Motor neuron (in vitro differentiated cells): ENCODE results near the gene PLEKHA6. TPM values are rescaled to one million over a fixed set of nuclear protein-coding genes. Genes with fewer than 3 reads are reported as not detected.
A peak's percentile ranks its signal among the peaks of the same experiment; 100 is the strongest.

ENCODE experiments used
- ATAC-seq, 8 experiments: fragments of 200-7000 bp; cut with Tn5 transposase; replicated peaks in 6 of 8; 2 replicates each; pipeline ENCODE4 v1.8.0; 2021; ENCODE audit warnings: mild to moderate bottlenecking in 8 of 8, moderate library complexity in 8 of 8
- H3K27ac ChIP-seq, 2 donors: fragments of 250-450 bp; sonication (Bioruptor Pico); 2 replicates each; pipeline ENCODE4 v1.9.0; 2021; ENCODE audit warnings: antibody characterized with exemption in 2 of 2, mild to moderate bottlenecking in 2 of 2, moderate library complexity in 1 of 2
- H3K4me1 ChIP-seq, 2 donors: fragments of 250-450 bp; sonication (Bioruptor Pico); replicated peaks in 1 of 2; 2 replicates each; pipeline ENCODE4 v1.6.1; 2021; ENCODE audit warnings: antibody characterized with exemption in 2 of 2, mild to moderate bottlenecking in 2 of 2, moderate library complexity in 1 of 2
- H3K4me3 ChIP-seq, 5 donors: fragments of 250-450 bp; sonication (Bioruptor Pico); 2 replicates each; pipeline ENCODE4 v1.9.0; 2021; ENCODE audit warnings: antibody characterized with exemption in 5 of 5, mild to moderate bottlenecking in 5 of 5, moderate library complexity in 4 of 5
- WGBS, 10 experiments: fragments of 450-650 bp; shearing (Covaris generic); methylation state at CpG; one replicate each; pipeline ENCODE4 v1.0.0; 2022; 5-methylcytosine and 5-hydroxymethylcytosine counted together
- in situ Hi-C, 9 experiments: fragments of 400-800 bp; cut with MboI; loops; one replicate each; pipeline ENCODE4 v1.15.0; 2021; ENCODE audit warnings: low sequenced_read_pairs in 9 of 9, low pct_unique_long_range_greater_than_20kb in 2 of 9; ENCODE audit not compliant: unreplicated experiment in 9 of 9
- total RNA-seq, 8 experiments: library from RNA; unstranded; fragments of 300-600 nt; gene quantifications; 2 replicates each; pipeline versions ENCODE4 v1.2.3 to v1.2.4, GENCODE V29; 2022

Gene PLEKHA6, protein sequence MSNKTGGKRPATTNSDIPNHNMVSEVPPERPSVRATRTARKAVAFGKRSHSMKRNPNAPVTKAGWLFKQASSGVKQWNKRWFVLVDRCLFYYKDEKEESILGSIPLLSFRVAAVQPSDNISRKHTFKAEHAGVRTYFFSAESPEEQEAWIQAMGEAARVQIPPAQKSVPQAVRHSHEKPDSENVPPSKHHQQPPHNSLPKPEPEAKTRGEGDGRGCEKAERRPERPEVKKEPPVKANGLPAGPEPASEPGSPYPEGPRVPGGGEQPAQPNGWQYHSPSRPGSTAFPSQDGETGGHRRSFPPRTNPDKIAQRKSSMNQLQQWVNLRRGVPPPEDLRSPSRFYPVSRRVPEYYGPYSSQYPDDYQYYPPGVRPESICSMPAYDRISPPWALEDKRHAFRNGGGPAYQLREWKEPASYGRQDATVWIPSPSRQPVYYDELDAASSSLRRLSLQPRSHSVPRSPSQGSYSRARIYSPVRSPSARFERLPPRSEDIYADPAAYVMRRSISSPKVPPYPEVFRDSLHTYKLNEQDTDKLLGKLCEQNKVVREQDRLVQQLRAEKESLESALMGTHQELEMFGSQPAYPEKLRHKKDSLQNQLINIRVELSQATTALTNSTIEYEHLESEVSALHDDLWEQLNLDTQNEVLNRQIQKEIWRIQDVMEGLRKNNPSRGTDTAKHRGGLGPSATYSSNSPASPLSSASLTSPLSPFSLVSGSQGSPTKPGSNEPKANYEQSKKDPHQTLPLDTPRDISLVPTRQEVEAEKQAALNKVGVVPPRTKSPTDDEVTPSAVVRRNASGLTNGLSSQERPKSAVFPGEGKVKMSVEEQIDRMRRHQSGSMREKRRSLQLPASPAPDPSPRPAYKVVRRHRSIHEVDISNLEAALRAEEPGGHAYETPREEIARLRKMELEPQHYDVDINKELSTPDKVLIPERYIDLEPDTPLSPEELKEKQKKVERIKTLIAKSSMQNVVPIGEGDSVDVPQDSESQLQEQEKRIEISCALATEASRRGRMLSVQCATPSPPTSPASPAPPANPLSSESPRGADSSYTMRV
- 10 to 100 TPM; 11.7 to 42.0 (median 24.0) TPM for total RNA-seq

DNA sequence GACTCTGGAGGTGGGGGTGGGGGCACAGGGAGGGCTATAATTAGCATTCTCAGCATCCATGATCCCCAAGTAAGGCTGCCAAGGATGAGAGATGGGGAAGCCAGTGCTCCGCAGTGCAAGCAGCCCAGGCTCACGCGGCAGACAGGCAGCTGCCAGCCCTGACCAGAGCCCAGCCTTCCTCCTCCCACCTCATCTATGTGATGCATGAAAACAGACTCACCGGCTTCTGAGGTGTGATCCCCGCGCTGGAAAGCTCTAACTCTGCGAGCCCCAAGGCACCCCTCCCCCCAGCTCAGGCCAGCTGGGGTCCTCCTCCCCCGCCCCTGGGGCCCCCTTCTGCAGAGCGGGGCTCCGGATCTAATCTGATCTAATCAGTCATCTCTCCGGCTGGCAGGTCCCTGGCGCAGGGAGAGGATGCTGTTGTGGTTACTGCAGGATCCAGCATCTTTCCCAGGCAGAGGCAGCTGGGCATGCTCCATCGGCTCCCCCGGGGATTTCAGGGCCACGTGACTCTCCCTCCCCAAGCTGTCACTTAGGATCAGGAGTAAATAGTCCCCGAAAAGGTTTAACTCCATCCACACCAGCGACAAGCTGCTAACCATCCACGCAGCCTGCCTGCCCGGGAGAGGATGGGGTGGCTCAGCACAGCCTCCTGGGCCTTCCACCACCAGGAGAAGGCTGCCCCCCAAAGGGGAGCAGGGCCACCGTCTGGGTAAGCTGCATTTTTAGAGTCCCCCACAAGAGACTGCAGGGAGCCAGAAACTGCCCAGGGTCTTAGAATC, at the start of gene PLEKHA6:
Gene PLEKHA6, minus strand, starts transcription at position 456 of the 782 bp plus-strand sequence. CDS start 86,202 bp downstream, outside the sequence.
- H3K4me1 ChIP-seq, result peaks cover 35 to 38% of the 10 kb centered on the region in 2 donors
- H3K4me3 ChIP-seq, result peak within 1 kb of the TSS; percentile 21 to 39 (median 36)
- 0 to 3% (median 0%) methylated on average over 2 to 5 of the region's 20 CpGs; no CpG with 5 or more reads in 7 of the 10 experiments for WGBS, 10 experiments
- peak; percentile 15 to 77 (median 74) for ATAC-seq
- peak within 1 kb of the TSS; percentile 80 to 92 for H3K27ac ChIP-seq
- in situ Hi-C loops, result loop anchor here (10.0 to 25.0 kb wide), 4 partner anchors 97 to 497 kb away; partner anchors contain the start of genes ETNK2 (in 6 of the 9), REN (in 6 of the 9) and SNRPE (in 2 of the 9)

GRCh38 chr1:204409123-204409522, 49.4 kb upstream of the PLEKHA6 start:
- in situ Hi-C loops, result no loop called here
- Histone ChIP-seq H3K4me1 (peaks cover 16 to 30% of the 10 kb centered on the region in 2 donors), H3K4me3 (peak overlapping the region; percentile 76 to 99 (median 96)), H3K27ac (no peak overlapping the region)
- no peak for ATAC-seq
- 0 to 8% (median 0%) methylated on average over 2 to 3 of the region's 3 CpGs for whole genome bisulfite sequencing, 10 experiments

GRCh38 chr1:204408602-204409001, 48.9 kb upstream of the PLEKHA6 start:
- Histone ChIP-seq H3K27ac (no peak overlapping the region), H3K4me1 (peaks cover 16 to 35% of the 10 kb centered on the region in 2 donors), H3K4me3 (peak overlapping the region; percentile 76 to 99 (median 96))
- in situ Hi-C loops, result no loop called here
- 0 to 10% (median 0%) methylated on average over 1 of the region's 1 CpG; no CpG with 5 or more reads in 3 of the 10 experiments for WGBS, 10 experiments
- no peak for ATAC-seq

DNA sequence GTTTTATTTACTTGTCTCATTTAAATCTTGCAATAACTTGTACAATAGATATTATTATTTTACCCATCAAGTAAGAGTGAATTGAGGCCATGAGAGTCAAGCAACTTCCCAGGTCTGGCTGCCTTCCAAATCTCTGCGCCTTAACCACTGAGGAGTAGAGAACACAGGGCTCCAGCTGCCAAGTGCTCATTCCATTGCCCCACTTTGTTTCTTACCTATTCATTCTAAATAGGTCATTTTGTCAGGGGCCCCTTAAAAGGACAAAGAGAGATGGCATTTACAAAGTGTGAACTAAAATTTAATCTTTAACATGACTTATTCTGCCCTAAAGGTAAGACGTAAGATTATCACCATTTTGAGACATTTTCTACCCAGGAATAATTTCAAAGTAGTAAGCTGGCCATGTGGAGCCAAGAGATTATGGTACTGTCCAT, 48.4 kb upstream of the PLEKHA6 start:
- Histone ChIP-seq H3K4me1 (peaks cover 16 to 35% of the 10 kb centered on the region in 2 donors), H3K27ac (no peak overlapping the region), H3K4me3 (peak overlapping the region; percentile 76 to 99 (median 96))
- in situ Hi-C loops, result no loop called here
- 0 to 7% (median 0%) methylated on average over 1 to 2 of the region's 2 CpGs; no CpG with 5 or more reads in 1 of the 10 experiments for WGBS, 10 experiments
- ATAC-seq, result no peak

DNA sequence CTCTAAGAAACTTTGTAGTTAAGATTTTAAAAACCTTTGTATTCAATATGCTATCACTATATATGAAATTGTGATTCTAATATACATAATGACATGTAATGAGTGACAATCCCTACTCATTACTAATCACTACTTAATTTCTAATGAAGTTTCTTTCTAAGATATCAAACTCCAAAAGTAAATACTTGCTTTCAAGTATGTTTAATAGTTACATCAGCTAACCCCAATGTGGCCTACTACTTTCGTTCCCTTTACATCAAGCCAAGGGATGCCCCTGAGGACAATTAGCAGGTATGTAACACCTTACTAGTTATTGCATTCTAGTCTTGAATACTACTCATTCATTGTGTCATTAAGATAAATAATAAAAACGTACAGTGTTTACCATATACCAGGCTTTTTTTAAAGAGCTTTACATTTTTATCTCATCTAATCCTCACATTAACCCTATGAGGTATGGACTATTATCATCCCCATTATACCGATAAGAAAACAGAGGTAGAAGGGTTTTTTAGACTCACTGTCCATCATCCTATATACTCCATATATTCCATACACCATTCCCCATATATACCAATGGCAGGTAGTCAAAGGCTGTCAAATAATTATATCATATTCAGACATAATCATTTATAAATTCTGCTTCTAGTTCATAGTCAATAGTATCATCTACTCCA, 47.7 kb upstream of the PLEKHA6 start:
- in situ Hi-C loops, result no loop called here
- H3K4me1 ChIP-seq, result peaks cover 16 to 34% of the 10 kb centered on the region in 2 donors
- H3K4me3 ChIP-seq, result peak overlapping the region; percentile 76 to 99 (median 96)
- 0 to 15% (median 1%) methylated on average over 2 to 3 of the region's 3 CpGs; no CpG with 5 or more reads in 2 of the 10 experiments for WGBS, 10 experiments
- no peak for ATAC-seq
- no peak overlapping the region for H3K27ac ChIP-seq

DNA sequence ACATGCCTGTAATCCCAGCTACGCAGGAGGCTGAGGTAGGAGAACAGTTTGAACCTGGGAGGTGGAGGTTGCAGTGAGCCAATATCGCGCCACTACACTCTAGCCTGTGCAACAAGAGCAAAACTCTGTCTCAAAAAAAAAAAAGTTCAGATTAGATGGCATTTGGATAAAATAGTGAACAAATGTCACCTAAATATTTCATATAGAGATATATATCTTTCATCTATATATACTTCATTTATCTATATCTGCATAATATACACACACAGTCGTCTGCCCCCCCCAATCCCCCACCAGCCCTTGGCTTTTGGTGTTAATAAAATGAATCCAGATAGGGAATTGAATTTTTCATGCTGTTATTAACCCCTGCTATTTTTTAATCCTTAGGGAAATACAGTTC, 46.9 kb upstream of the PLEKHA6 start:
- 0 to 94% (median 66%) methylated on average over 1 to 4 of the region's 4 CpGs; no CpG with 5 or more reads in 2 of the 10 experiments for WGBS, 10 experiments
- ATAC-seq, result no peak
- Histone ChIP-seq H3K4me3 (peak overlapping the region; percentile 76 to 99 (median 96)), H3K27ac (no peak overlapping the region), H3K4me1 (peaks cover 16 to 30% of the 10 kb centered on the region in 2 donors)
- in situ Hi-C loops, result no loop called here

GRCh38 chr1:204405988-204406387, 46.3 kb upstream of the PLEKHA6 start:
- Histone ChIP-seq H3K4me3 (peak overlapping the region; percentile 76 to 99 (median 96)), H3K27ac (no peak overlapping the region), H3K4me1 (peaks cover 16 to 30% of the 10 kb centered on the region in 2 donors)
- in situ Hi-C loops, result no loop called here
- ATAC-seq, result no peak
- 0 to 83% (median 60%) methylated on average over 1 to 2 of the region's 2 CpGs; no CpG with 5 or more reads in 1 of the 10 experiments for WGBS, 10 experiments

- H3K4me3 ChIP-seq, result no peak overlapping the region
- peaks cover 16 to 30% of the 10 kb centered on the region in 2 donors for H3K4me1 ChIP-seq
- no peak overlapping the region for H3K27ac ChIP-seq
- WGBS, 10 experiments, result 67 to 100% (median 84%) methylated on average over 1 to 2 of the region's 2 CpGs
- in situ Hi-C loops, result no loop called here
- ATAC-seq, result no peak
Measured at GRCh38 chr1:204404629-204405028, 44.9 kb upstream of the PLEKHA6 start.

GRCh38 chr1:204402391-204402790, 42.7 kb upstream of the PLEKHA6 start:
- no peak overlapping the region for H3K4me3 ChIP-seq
- in situ Hi-C loops, result no loop called here
- peaks cover 16 to 30% of the 10 kb centered on the region in 2 donors for H3K4me1 ChIP-seq
- WGBS, 10 experiments, result 80 to 100% (median 97%) methylated on average over 1 to 4 of the region's 4 CpGs; no CpG with 5 or more reads in 2 of the 10 experiments
- no peak overlapping the region for H3K27ac ChIP-seq
- ATAC-seq, result peak in 2 of 8 experiments; percentile 23 to 24

DNA sequence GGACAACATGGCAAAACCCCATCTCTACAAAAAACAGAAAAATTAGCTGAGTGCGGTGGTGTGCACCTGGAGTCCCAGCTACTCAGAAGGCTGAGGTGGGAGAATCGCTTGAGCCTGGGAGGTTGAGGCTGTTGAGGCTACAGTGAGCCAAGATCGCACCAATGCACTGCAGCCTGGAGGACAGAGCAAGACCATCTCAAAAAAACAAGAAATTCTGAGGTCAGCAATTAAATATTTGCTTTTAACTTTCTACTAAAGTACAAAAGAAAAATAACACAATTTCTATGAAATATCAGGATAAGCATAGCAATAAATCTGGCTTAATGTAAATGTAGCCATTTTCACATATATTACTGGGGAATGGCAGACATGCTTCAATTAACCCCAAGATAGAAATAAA, 42.0 kb upstream of the PLEKHA6 start:
- WGBS, 10 experiments, result 90 to 100% (median 98%) methylated on average over 1 to 3 of the region's 3 CpGs; no CpG with 5 or more reads in 3 of the 10 experiments
- no peak overlapping the region for H3K4me3 ChIP-seq
- no peak overlapping the region for H3K27ac ChIP-seq
- in situ Hi-C loops, result no loop called here
- ATAC-seq, result no peak
- H3K4me1 ChIP-seq, result peaks cover 16 to 30% of the 10 kb centered on the region in 2 donors

DNA sequence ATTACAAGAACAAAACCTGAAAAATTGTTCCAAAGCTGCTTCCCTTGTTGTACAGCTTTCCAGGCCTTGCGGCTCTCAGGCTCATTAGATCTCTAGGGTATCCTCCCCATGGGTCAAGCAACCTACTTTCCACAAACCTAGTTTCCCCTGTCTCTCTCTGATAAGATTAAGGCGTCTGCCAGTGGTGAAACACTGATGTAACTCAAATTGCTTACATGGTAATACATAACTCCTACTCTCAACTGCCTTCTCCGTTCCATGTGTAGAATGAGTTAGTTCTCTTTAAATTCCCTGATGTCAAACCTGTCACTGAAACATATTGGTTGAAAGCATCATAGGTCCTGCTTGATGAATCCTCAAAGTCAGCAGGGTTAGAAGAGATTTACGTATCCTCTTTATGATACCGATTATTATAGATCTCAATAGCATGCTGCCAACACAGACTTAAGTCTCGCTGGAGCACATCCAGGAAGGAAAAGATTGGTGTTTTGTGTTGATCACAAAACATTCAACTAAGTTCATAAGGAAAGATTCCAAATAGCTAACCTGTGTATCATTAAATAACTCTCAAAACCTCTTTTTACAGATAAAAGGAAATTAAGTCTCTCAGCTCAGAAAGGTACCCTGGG, 41.3 kb upstream of the PLEKHA6 start:
- H3K4me3 ChIP-seq, result no peak overlapping the region
- H3K4me1 ChIP-seq, result peaks cover 12 to 24% of the 10 kb centered on the region in 2 donors
- no peak for ATAC-seq
- no peak overlapping the region for H3K27ac ChIP-seq
- WGBS, 10 experiments, result 73 to 98% (median 87%) methylated on average over 2 to 6 of the region's 6 CpGs
- in situ Hi-C loops, result no loop called here
